HG02973 (cell line): ENCODE data around the gene FHOD3.

Experiments used
- ATAC-seq: cut with Tn5 transposase; IDR thresholded peaks from one replicate; pipeline ENCODE4 v1.9.1; 2021; ENCODE audit warnings: moderate library complexity; ENCODE audit not compliant: unreplicated experiment

FHOD3 gene

DNA sequence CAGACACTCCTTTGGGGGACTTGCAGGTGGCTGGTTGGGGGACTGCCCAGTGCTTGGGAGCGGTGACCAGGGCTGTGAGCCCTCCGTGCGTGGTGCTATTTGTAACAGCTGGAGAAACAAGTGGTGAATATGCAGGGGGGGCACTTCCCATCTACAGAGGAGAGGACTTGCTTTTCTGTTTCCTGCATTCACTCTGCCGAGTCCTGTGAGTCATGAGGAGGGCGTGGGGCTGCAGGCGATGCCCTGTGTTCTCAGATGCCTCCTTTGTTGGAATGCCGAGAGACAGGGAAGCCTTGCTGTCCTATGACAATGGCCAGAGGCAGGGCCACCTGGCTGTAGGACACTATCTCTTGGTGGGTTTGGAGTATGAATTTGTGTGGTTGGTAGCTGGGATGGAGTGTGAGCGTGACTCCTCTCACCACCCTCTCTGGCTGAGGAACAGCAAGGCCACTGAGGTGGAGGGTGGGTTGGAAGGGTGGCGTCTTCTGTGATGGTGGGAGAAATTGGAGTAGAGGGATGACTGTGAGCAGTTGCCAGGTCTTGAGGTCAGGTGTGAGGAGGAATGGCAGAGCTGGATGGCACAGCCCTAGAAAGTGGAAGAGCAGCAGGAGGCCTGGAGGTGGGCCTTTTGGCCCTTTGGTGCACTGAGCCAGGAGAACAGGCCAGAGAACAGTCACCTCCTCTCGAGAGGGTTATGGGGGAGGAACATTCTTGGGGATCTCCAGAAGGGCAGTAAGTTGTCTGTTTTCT is 24.3 kb downstream of the FHOD3 start:
- no peak for ATAC-seq

DNA sequence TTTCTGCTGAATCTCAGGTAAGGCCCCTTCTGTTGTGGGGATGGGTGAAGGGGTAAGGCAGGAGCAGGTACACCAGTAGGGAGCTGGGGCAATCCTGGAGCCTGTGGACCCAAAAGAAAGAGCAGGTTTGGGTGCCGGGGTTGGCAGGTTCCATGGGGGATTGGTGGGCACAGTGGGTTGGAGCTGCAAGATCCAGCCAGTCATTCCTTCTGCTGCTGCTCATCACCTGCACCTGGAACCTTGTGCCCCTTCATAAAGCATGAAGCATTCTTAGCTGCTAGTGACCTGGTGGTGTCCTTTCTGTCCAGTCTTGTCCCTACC is 24.9 kb downstream of the FHOD3 start:
- ATAC-seq = no peak

DNA sequence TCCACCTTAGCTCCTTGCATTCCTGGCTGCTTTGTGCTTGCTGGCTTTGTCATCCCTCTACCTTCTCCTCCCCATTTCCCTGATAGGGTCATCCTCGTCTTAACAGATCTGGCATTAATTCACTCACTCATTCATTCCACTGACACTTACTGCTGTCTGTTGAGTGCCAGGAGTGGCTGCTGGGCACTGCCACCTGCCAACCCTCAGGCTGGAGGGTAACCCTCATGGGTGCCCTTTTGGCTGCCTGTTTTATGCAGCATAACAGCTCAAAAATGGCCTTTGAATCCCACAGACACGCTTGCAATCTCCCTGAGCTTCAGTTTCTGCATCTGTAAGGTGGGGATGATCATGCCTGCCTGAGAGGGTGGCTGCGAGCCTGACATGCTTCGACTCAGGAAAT is 25.2 kb downstream of the FHOD3 start:
- no peak for ATAC-seq

DNA sequence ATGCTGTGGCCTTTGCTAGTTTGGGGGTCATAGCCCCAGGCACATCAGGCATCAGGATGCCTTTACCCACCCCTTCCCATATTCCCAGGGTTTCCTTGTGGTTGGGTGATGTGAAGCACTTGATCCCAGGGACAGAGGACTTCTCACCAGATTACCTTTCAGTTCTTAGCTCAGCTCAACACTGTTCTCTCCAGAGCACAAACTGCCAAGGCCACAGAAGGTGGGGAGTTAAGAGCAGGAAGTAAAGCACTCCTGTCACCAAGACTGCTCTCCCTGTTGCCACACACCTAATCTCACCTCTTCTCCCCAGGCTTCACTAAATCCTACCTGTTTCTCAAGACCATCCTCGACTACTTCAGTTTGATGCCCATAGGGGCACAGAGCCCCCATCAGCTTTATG is 25.9 kb downstream of the FHOD3 start:
- no peak for ATAC-seq

DNA sequence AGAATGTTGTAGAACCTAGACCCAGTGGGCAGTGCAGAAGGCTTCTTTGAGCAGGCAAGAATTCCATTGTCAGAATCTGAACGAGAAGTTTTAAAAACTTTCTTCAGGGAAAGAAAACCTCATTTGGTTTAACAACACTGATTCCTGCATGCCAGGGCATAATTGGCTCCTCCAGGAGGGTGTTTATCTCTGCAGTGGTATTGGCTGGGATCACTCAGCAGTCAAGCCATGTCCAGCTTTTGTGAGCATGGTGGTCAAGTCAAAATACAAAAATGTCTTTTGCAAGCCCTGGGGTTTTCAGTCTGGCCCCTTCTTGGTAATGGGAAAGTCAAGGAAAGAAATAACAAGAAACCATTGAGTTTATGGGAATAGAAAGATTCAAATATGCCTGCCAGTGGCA is 28.3 kb downstream of the FHOD3 start:
- no peak for ATAC-seq

DNA sequence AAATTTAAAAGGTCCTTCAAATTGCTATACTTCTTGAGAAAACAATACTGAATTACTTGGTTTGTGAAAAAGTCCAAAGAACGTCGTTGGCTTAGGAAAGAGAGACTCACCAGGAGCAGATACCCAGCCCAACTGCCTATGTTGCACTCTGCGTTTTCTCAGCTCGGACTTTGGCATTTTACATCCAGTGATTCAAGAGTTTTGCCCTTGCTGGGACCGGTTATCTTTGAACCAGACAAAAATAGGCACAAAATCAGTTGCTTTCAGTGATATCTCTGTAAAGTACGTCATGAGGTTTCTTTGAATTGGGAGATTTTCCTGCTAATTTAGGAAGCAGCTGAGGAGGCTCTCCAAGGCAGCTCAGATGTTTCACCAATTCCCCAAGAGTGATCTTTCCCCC is 29.3 kb downstream of the FHOD3 start:
- ATAC-seq = no peak

DNA sequence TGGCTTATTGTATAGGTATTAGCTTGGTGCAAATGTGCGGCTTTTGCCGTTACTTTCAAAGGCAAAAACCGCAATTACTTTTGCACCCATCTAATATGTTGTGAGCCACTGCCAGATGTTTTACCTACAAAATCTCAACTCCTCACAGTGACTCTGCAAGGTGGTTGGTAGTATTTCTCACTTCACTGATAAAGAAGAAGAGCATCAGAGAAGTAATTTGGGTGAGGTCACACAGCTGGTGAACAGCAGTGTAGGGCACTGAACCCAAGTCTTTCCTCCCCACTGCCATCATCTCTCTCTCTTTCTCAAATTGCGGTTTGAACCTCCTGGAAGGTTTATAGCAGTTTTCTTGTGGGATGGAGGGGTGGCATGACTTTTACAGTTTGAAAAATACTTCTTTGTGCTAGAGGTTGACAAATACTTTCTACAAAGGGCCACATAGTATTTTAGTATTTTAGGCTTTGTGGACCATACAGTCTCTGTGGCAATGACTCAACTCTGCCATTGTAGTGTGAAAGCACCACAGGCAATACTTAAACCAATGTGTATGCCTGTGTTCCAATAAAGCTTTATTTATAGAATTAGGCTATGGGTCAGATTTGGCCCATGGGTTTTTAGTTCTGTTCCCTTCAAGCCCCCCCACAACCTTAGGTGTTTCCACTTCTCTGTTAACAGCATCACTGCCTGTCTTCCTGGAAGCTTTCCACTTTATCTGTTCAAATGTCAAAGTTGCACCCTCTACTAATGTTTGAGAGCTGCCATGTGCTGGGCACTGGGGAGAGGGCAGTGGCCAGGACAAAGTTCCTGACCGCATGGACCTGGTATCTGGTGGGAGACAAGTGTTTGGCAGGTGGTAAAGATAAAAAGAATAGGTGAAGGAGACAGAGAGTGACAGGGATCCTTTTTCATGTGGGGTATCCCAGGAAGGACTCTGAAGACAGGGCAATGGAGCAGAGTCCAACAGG is 30.1 kb downstream of the FHOD3 start:
- no peak for ATAC-seq

DNA sequence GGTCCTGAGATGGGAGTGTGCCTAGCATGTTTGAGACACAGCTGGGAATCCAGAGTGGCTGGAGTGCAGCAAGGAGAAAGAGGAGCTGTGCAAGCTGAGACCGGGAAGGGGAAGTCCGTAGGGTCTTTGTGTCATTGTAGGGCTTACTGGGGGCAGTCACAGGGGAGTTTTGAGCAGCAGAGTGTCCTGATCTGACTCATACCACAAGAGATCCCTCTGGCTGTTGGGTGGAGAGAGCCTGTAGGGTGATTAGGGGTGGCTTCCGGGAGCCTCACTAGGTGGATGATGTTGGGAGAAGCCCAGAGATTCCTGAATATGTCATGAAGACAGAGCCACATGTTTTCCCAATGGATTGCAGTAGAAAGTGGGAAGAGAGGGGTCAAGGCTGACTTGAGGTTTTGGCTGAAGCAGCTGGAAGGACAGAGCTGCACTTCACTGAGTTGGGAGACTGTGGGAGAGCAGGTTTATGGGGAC is 30.9 kb downstream of the FHOD3 start:
- ATAC-seq = no peak

DNA sequence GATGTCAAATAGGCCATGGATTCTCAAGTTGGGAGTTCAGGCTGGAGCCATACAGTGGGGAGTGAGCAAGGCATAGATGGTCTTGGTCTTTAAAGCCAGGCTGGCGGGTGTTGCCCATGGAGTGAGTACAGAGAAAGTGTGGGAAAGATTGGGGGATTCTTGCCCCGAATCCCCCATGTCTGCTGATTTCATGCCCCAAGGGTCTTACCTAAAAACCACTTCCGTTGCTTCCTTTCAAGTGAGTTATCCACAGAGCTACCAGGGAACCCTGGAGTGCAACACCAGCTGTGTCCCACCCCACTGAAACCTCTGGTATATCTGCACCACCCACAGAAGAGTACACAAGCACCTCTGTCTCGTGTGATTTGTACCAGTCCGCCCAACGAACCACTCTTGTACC is 31.4 kb downstream of the FHOD3 start:
- no peak for ATAC-seq

DNA sequence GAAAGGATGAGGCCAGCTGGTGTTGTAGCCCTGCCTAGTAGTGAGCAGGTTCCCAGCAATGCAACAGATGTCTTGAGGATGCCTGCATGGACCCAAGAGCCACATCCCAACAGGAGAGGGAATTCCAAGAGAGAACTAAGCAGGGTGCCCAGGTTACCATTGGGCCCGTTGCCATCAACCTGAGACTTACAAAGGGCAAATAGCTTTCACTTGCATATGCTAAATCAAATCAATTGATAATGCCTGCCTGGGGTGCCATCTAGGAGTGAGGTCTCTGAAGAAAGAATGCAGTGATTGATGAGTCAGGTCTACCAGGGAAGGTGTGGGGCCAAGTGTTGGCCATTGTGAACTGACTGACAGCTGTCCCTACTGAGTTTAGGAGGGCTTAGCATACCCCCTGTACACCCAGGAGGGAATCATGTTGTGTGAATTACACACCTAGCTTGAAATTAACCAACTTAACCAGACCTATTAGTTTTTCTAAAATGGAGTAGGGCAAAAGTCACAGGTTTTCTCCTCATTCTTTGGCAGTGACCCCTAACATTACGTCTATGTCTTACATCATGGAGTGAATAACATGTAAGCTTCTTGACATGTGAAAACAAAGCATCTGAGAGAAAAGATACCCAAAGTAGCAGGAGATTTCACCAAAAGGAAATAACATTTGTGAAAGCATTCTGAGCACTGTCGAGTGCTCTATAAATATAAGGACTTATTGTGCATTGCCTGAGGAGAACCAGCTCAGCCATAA is 32.3 kb downstream of the FHOD3 start:
- ATAC-seq = no peak

DNA sequence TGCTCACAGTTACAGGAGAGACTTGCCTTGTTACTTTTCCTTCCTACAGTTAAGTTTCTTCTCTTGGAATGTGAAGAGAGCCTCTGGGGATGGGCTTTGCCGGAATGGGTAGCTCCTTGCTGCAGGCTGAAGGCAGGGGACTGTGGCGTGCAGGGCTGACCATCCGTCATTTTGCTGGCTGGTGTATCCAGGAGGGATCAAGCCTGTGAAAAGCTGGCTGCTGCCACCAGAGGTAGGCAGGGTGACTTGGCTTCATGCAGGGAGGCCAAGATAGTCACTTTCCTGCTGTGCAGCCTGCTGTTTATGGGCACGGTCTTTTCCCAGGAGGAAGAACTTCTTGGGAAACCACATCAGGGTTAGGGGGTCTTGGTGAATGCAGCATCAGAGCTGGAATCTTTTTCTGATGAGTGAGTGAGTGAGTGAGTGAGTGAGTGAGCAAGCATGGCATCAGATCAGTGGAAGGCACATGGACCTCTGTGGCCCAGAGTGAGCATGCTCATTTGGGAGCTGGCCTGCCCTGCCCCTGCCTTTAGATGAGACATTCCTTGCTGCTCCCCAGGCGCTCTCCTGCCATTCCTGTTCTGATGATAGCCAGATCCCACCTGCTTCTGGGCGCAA is 33.0 kb downstream of the FHOD3 start:
- no peak for ATAC-seq

DNA sequence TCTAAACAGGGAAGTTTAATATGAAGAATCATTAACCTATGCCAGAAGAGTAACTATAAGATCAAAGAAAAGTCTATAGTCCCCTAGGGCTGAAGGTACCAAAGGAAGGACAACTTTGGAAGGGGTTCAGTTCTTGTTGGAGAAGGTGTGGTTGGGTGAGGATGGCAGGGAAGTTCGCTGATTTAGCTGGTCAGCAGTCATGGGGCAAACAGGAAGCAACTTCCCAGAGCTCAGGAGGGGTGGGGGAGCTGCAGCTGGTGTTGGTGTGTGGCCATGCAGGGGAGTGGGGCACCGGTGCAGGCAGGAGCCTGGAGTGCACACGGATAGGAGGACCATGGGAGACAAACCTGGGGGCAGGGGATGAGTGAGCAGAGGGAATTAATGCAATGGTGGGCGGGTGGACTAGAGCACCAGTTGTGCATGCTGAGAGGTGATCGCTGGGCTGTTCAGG is 34.0 kb downstream of the FHOD3 start:
- no peak for ATAC-seq

DNA sequence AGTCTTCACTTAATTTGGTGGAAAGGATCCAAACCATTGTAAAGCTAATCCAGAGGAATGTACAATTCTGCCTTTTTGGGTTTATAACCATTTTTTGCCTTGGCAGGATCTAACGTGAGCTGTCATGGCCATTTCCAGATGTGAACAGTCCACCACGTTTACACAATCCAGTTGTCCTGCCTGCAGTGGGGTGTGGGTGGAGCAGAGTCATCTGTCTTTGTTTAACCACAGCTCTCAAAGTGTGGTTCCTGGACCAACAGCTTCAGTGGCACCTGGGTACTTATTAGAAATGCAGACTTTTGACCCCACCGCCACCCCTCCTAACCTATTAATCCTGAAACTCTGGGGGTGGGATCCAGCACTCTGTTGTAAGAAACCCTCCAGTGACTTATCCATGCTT is 35.9 kb downstream of the FHOD3 start:
- no peak for ATAC-seq

DNA sequence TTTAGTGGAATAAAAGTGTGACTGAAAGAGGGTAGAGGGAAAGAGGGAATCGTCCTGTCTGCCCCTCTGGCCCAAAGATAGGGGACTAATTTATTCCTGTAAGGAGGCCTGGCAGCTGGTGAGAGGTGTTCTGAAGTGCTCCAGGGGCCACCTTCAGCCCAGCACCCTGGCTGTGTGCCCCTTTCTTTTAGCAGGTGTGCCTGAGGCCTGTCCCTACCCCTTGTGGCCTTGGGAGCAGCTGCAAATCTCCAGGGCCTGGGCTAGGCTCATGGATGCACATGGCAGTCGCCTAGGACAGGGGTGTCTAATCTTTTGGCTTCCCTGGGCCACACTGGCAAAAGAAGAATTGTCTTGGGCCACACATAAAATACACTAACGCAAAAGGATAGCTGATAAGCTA is 37.3 kb downstream of the FHOD3 start:
- no peak for ATAC-seq

DNA sequence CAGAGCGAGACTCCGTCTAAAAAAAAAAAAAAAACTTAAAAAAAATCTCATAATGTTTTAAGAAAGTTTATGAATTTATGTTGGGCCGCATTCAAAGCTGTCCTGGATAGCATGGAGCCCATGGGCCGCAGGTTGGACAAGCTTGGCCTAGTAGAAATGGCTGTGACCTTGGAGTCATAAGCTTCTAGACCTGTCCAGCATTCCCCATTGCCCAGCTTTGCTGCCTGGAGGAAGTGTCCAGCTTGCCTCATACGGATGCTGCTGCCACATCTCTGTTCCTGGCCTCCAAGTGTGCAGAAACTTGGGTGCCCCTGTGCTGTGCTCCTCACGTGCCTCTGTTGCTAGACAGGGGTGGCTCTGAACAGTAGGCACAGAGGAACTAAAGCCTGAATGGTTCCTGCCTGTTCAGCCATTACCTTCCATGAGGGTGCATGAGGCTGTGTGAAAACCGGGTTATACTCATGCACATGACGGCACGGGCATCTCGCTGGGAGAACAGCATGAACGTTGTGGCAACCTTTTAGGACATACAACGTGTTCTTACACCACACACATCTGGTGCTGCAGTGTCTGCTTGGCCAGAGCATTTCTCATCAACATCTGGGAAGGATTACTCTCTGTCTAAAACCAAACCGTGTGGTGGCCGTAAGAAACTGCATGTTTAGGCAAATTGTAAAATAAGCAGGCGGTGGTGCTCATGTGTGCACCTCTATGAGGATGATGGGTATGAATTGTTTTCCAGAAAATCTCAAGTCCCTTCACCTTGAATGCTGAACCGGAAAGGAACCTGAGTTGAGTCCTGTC is 38.2 kb downstream of the FHOD3 start:
- ATAC-seq = no peak

DNA sequence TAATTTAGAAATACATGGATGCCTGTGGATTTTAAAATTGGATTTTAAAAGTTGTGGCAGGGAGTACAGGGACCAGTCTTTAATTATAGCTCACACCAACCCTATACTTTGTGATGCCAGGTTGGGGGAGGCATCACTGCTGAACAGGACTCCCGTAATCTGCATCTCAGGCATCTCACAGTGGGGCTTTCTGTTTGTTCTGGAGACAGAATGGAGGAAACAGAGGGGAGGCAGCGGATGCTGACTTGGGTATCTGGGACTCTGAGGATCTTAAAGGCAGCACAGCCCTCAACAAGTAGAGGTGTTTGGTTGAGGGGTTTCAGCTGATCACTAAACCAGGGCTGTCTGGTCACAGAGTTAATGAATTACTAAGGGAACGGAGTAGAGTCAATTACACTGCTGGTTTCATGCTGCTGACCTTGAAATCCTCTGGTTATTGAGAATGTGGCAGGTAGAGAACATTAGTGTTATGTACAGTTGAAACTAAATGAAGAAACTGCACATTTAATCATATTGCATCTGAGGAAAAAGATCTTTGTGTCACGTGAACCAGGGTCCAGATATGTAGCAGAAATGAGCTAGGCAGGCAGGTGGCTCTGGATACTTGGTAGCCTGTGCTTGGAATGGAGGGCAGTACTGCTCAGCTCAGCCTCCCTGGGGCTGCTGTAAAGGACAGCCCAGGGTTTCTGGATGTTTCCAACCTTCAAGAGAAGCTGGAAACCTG is 40.3 kb downstream of the FHOD3 start:
- ATAC-seq = no peak

DNA sequence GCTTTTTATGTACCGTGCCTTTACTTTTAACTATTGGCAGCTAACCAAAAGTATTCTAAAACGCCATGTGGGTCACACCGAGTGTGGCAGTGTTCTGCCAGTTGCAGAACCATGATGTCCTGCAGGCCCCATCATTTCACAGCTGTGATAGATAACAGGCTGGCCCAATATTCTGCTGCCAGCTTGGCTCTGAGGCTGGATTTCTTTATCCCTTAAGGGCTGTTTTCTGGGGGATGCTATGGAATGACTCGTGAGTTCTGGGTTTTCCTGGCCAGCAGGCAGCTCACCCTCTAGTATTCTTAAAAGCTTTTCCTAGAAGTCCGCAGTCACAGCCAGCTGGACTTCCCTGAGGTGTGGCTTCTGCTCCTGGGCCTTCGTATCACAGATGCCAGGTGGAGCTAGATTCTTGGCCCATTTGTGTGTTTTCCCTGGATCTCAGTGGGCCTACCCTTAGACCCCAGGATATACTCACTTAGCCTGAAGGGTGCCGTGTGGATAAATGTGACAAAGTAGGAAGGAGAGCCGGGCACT is 41.0 kb downstream of the FHOD3 start:
- no peak for ATAC-seq

DNA sequence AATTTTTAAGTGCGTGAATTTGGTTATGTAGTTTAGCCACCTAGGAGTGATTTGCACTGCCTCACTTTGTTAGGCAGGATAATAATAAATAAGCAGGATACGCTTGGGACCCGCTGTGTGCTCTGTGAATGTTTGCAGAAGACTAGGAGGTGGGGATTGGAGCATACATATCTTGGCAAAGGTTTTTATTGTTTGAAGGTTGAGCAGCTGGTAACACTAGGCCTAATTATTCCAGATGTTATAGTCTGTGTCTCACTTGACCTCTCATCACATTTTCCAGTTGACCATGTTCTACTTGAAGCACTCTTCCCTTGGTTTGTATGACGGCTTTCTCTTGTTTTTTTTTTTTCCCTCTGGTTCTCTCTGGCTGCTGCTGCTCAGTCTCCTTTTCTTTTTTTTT is 42.7 kb downstream of the FHOD3 start:
- ATAC-seq = no peak

DNA sequence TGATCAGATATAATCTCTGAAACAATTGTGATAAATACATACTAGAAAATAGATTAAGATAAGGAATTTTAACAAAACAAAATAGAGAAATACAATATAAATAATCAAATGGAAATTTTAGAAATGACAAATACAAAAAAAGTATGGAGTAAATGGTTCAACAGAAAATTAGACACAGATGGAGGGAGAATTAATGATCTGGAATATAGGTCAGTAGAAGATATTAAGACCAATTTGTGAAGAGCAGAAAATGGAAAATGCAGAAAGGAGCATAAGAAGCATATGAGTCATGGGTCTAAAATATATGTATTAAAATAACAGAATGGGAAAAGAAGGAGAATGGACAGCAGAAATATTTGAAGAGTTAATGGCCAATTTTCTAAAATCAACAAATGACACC is 44.4 kb downstream of the FHOD3 start:
- no peak for ATAC-seq
